NCI-H1436 treated with DMSO at 0.1 percent for 48 hours (cell line): Measurements from ENCODE around the gene NEK5.

Source experiments
- DNase-seq: peaks from one replicate; lab custom pipeline; 2025; lab: John Stamatoyannopoulos, UW

The NEK5 gene

GRCh38 chr13:52010890-52011631, 117.8 kb downstream of the NEK5 start, which contains the start of gene ATP7B:
Gene ATP7B (minus strand): TSS chr13:52011450. CDS start chr13:52011337, 113 bp downstream.
- DNase-seq: no peak

GRCh38 chr13:52009946-52010345, 118.9 kb downstream of the NEK5 start:
- DNase-seq: no peak

GRCh38 chr13:52006523-52007245, 122.2 kb downstream of the NEK5 start:
- no peak for DNase-seq

- DNase-seq: no peak
Measured at GRCh38 chr13:52005841-52006522, 122.9 kb downstream of the NEK5 start.

- DNase-seq: no peak
Measured at GRCh38 chr13:52004511-52005170, 124.2 kb downstream of the NEK5 start.

- DNase-seq: no peak
Measured at GRCh38 chr13:52003541-52003940, 125.3 kb downstream of the NEK5 start.

- no peak for DNase-seq
Measured at GRCh38 chr13:52002361-52002760, 126.5 kb downstream of the NEK5 start.

GRCh38 chr13:52001120-52001731, 127.6 kb downstream of the NEK5 start:
- no peak for DNase-seq

- no peak for DNase-seq
Measured at GRCh38 chr13:51999921-52000320, 129.0 kb downstream of the NEK5 start.

- no peak for DNase-seq
Measured at GRCh38 chr13:51999510-51999911, 129.4 kb downstream of the NEK5 start.

- DNase-seq: no peak
Measured at GRCh38 chr13:51998723-51999509, 130.0 kb downstream of the NEK5 start.

- DNase-seq: no peak
Measured at GRCh38 chr13:51997641-51998330, 131.1 kb downstream of the NEK5 start.

GRCh38 chr13:51997186-51997585, 131.7 kb downstream of the NEK5 start:
- DNase-seq: no peak

- DNase-seq: no peak
Measured at GRCh38 chr13:51996641-51997040, 132.2 kb downstream of the NEK5 start.

GRCh38 chr13:51995677-51996551, 133.0 kb downstream of the NEK5 start:
- no peak for DNase-seq

GRCh38 chr13:51993713-51994112, 135.2 kb downstream of the NEK5 start:
- DNase-seq: no peak

GRCh38 chr13:51988988-51989618, 139.8 kb downstream of the NEK5 start:
- no peak for DNase-seq
